ENCODE data around the gene UQCC2.

Gene UQCC2

GRCh38 chr6:33671744-33672072, 39.8 kb downstream of the UQCC2 start:
- DNase-seq: no peak

GRCh38 chr6:33670971-33671743, 40.3 kb downstream of the UQCC2 start:
- DNase-seq: no peak

- DNase-seq: peak in 1 of 2 experiments; percentile 39
These were observed 41.3 kb downstream of the UQCC2 start for GRCh38 chr6:33670086-33670660.

DNA sequence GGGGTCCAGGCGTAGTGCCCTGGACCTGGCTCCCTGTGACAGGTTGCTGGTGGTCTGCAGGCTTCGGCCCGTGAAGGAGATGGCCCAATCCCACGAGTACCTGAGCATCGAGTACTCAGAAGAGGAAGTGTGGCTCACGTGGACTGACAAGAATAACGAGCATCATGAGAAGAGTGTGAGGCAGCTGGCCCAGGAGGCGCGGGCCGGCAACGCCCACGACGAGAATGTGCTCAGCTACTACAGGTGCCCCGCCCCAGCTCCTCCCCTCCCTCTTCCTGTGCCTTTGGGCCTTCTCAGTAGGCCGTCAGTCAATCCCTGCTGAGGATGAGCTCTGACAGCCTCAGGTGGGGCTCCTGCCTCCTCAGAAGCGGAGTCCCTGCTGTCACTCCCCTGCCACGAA, 42.6 kb downstream of the UQCC2 start:
- no peak for DNase-seq

DNA sequence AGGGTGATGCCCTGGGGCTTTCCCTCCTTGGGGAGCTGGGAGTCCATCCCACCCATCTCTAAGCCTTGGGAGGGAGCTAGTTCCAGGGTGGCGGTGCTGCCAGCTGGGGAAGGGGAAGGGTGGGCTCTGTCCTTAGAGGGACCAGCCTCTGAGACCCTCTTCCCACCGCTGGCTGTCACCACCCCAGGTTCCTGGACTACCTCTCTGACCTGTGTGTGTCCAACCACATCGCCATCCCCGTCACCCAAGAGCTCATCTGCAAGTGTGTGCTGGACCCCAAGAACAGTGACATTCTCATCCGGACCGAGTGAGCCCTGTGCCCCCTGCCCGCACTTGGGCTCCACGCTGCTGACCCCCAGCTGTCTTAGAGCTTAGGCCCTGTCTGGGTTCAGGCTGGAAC, 43.2 kb downstream of the UQCC2 start:
- DNase-seq: no peak

- no peak for DNase-seq
These were observed 43.7 kb downstream of the UQCC2 start for GRCh38 chr6:33667776-33668175.

DNA sequence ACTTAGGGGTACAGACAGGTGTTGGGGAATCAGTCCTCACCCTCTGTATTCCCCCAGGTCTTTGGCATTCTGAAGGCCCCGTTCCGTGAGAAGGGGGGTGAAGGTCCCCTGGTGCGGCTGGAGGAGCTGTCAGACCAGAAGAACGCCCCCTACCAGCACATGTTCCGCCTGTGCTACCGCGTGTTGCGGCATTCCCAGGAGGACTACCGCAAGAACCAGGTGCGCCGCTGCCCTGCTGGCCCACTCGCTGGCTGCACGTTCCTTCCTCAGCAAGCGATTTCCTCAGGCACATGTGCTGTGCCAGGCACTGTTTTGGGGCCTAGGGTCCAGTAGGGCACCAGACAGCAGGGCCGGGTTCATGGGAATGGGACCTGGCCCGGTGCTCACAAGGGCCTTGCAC, 44.4 kb downstream of the UQCC2 start:
- no peak for DNase-seq

DNA sequence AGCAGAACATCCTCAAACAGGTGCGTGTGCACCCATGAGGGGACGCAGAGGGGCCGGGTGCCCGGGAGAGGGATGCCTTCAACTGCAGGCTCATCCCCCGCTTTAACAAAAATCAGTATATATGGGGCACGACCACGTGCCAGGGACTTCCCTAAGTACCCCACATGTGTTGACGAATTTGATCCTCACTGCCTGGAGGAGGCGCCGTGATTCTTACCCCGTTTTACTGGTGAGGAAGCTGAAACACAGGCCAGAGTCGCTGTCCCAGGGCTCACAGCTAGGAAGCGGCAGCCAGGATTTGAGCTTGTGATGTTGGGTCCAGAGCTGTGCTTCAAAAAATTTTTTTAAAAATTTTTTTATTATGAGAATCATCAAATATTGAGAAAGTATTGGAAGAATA, 45.5 kb downstream of the UQCC2 start:
- DNase-seq: no peak

DNA sequence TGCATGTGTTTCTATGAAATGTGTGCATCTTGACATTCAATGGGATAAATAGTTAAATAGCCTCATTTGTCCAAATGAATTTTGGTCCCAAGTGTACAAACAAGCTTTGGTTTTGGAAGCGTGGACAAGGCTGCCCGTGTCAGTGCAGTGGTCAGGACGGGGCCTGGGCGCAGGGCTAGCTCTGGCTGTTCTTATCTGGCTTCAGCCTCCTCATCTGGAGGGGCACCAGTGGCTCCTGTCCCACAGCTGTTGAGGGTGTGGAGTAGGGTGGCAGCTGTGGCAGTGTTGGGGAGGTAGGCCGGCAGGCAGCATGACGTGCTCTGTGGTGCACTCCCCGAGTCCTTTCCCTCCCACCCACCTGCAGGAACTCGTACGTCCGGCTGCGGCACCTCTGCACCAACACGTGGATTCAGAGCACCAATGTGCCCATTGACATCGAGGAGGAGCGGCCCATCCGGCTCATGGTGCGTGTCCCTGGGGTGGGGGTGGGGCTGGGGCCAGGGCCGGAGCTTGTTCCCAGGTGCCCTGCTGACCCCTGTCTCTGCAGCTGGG, 46.9 kb downstream of the UQCC2 start:
- DNase-seq: no peak

DNA sequence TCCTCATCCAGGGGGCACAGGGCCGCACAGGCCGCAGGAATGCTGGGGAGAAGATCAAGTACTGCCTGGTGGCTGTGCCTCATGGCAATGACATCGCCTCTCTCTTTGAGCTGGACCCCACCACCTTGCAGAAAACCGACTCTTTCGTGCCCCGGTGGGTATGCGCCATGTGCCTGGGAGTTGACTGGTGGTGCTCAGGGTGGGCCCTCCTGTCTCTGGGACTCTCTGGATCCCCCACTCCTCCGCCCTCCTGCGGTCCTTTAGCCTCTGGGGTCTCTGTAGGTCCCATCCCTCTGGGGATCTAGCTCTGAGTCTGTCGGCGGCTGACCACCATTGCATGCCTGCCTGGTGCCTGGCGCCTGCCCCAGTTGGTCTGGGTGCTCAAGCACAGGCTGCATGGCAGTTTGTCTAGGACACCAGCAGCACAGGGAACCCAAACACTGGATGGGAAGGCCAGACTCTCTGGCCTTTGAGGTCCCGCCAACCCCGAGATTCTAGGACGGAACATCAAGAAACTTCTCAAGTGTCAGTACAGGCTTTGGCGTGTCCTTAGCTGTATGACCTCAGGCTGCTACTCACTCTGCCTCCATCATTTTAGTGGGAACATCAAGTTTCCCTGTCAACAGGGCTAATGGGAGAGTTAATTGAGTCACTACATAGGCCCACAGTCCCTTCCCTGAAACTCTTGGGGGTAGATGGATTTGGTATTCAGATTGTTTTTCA, 47.6 kb downstream of the UQCC2 start:
- DNase-seq: no peak

DNA sequence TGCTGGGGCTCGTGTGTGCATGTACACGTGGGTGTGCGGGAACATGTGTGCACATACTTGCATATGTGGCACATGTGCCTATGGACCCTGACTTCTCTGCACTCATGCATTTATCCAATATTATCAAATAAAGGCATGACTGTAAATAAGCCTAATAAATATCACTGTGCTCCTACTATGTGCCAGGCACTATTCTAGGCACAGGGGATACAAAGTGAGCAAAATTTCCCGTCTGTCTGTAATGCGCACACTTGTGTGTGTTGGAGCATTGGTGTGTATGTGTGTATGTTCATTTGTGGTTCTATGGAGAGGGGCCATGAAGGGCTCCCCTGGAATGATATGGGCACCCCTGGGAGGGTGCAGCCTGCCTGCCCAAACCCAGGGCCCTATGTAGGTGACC, 48.5 kb downstream of the UQCC2 start:
- no peak for DNase-seq

GRCh38 chr6:33662318-33662717, 49.2 kb downstream of the UQCC2 start:
- no peak for DNase-seq

DNA sequence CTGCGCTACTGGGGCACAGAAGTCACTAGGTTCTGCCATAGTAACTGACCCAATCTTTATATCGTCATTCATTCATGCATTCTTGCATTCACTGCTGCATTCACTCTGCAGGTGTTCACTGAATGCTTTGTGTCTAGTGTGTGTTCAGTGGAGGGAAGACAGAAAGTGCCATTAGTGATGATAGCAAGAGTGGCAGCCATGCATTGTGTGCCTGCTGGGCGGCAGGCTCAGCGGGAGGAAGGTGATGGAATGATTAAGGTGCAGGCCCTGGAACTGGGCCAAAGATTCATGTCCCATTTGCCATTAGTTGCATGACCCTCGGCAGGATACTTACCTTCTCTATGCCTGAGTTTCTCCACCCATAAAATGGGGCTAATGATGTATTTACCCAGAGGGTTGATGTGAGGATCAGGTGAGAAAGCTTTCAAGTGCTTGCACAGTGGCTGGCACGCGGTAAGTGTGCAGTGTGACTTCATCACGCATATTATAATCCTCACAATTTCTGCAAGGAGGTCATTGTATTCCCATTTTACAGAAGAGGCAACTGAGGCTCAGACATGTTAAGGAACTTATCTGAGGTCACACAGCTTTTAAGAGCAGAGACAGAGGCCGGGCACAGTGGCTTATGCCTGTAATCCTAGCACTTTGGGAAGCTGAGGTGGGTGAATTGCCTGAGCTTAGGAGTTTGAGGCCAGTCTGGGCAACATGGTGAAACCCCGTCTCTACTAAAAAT, 50.2 kb downstream of the UQCC2 start:
- no peak for DNase-seq

DNA sequence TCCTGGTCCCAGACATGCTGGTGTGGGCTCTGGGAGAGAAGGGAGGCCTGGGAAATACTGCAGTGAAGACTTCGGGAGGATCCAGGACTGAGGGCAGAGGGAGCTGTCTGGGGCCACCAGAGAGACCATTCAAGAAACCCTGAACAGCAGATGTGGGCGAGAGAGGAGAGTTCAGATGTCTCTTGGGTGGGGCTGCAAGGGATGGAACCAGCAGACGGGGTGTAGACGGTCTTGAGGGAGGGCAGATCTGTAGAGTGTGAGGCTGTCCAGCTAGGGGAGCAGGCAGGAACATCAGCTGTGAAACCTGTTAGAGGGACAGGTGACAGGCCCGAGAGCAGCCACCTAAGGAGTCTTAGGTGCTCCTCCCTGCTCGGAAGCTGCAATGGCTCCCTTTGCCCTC, 51.5 kb downstream of the UQCC2 start:
- no peak for DNase-seq

DNA sequence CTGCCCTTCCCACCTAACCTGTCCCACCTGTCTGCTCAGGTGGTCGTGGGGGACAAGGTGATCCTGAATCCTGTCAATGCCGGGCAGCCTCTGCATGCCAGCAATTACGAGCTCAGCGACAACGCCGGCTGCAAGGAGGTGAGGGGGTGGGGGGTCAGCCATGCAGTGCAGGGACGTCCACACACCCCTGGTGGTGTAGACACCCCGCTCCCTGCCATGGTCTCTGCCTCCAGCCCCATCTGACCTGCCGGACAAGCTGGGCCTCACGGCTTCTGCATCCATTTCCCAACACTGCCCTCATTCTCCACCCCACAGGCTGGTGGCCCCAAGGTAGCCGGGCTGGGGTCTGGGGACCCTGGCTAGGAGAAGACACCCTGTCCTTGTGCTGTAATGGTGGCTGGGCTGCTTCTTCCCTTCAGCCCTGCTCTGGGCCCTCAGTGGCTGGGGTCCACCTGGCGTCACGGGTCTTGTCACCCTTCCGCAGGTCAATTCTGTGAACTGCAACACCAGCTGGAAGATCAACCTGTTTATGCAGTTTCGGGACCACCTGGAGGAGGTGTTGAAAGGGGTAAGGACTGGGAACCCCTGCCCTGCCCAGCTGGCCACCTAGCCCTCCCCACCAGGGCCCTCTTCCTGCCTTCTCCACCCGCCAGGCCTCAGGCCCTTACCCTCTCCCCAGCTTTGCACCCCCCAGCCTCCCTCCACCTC, 52.4 kb downstream of the UQCC2 start:
- no peak for DNase-seq

GRCh38 chr6:33656844-33657243, 54.7 kb downstream of the UQCC2 start:
- no peak for DNase-seq

GRCh38 chr6:33654831-33655554, 56.5 kb downstream of the UQCC2 start:
- no peak for DNase-seq

GRCh38 chr6:33652002-33652401, 59.5 kb downstream of the UQCC2 start:
- no peak for DNase-seq

- DNase-seq: no peak
These were observed 60.1 kb downstream of the UQCC2 start for GRCh38 chr6:33651403-33651802.

Data from cerebellar nuclear complex (tissue), 1 donor.